ENCODE data around the gene ELF4. TPM values are rescaled to one million over a fixed set of nuclear protein-coding genes. Genes with fewer than 3 reads are reported as not detected.

ELF4 gene
- total and polyA plus RNA-seq, 10 of the 15 experiments (the other 5 are each of a cell fraction or from before 2014, with no cell fraction given) = 4.0 to 36.7 (median 22.6) TPM

DNA sequence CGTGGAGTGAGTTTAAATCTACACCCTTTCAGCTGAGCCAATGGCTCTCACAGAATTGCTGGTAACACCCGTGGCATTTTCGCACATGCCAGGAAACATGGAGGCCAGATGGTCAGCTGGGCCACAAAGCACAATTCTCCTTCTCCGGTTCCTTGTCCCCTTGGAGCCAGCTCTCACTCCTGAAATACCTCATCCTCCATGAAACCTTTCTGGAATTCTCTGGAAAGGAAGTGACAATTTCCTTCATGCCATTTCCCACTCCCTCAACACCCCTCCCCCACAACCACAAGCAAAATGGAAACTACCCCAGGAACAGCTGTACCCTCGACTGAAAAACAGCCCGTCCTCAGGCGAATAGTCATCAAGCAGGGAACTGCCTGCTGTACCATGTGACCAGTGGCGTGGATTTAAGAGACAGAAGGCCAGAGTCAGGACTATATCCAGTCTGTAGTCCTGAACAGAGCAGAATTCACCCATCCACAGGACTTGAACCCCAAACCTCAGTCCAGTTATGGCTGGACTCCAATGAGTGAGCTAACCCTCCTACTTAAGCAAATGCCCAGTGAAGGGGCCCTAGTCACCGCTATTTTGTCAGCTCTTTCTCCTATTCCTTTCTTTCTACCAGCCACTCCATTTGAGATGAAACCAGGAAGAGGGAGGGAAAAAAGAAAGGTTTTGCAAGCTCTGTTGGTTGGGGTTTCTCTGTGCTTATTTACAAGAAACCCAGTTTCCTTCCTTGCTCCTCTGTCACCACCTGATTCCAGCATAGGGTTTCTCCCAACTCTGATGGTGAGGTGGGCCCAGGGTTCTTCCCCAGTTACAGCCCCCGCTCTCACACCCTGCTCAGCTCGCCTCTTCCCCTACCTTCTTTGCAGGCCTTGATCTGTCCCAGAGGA, 24.5 kb downstream of the ELF4 start (continued):
- TF ChIP-seq ZNF687 (IDR thresholded peaks at IDR 0.05) = peak; percentile 71
- TF ChIP-seq EED (IDR thresholded peaks at IDR 0.05; ENCODE audit: low read depth) = peak; percentile 40; the same call in 1 of the 2 replicates

GRCh38 chrX:130084631-130085237, 25.6 kb downstream of the ELF4 start:
- SMC1A ChIA-PET (ENCODE audit: uncharacterized antibody, unreplicated experiment) = interaction anchor here (1.0 to 4.2 kb wide), 9 partner anchors 17 to 303 kb away, joined by 3 to 36 read pairs (median 5); partner anchors contain the start of genes ELF4 and RAB33A
- H4K20me1 ChIP-seq (ENCODE audit: control insufficient read depth, insufficient read depth) = no peaks in the 10 kb centered on the region
- peak overlapping the region; percentile 70 for H3K4me3 ChIP-seq
- in situ Hi-C loops (cut with MboI) = loop anchor here (10.0 kb wide), 1 partner anchor 90 kb away; the partner anchor contains the start of gene RAB33A
- DNase-seq (ENCODE audit: low read depth, low spot score) (peak; percentile 81), ATAC-seq (peak; percentile 61), FAIRE-seq (peak; percentile 49)
- RAD21 ChIA-PET (ENCODE audit: unreplicated experiment) = interaction anchor here (0.9 to 2.1 kb wide), 9 partner anchors 11 to 311 kb away, joined by 3 to 11 read pairs (median 5); partner anchors contain the start of gene AIFM1
- CTCF ChIA-PET = interaction anchor here (0.9 to 3.0 kb wide), 9 partner anchors 23 to 180 kb away, joined by 3 to 35 read pairs (median 4); partner anchors contain the start of gene RAB33A
- POLR2A ChIA-PET = interaction anchor here (0.6 to 4.5 kb wide), 12 partner anchors 20 to 311 kb away, joined by 3 to 28 read pairs (median 4); partner anchors contain the start of genes AIFM1, ELF4 and RAB33A
- peaks cover 0 to 7% of the 10 kb centered on the region in 2 experiments; a peak in 3 of 4 replicates for H3K36me3 ChIP-seq (ENCODE audit: control insufficient read depth in 2 of 2, insufficient read depth in 2 of 2, low read length in 1 of 2)
- peaks cover 56% of the 10 kb centered on the region for H3K79me2 ChIP-seq (ENCODE audit: control insufficient read depth, insufficient read depth, low read length)
- no peaks in the 10 kb centered on the region for H3K27me3 ChIP-seq (replicated peaks in 1 of 2; ENCODE audit: control insufficient read depth in 2 of 2, insufficient read depth in 2 of 2, low read length in 1 of 2)
- no peak overlapping the region for H2AFZ ChIP-seq (ENCODE audit: control insufficient read depth, low read depth, low read length)
- no TSS peak for BruUV-seq (replicated peaks)
- H3K9ac ChIP-seq (ENCODE audit: control insufficient read depth, insufficient read depth, low read length) = peak overlapping the region; percentile 85
- WGBS (ENCODE audit: insufficient coverage, insufficient replicate concordance, low lambda C conversion rate, missing lambda C conversion rate) = 9% methylated on average over 9 of the region's 9 CpGs
- peaks cover 43% of the 10 kb centered on the region for H3K4me1 ChIP-seq (ENCODE audit: control insufficient read depth, insufficient read depth, low read length)
- intact Hi-C loops (cut with micrococcal nuclease; ENCODE audit: unreplicated experiment) = loop anchor here (1.0 to 10.0 kb wide), 3 partner anchors 25 to 180 kb away; partner anchors contain the start of genes RAB33A and ZNF280C
- H3K9me3 ChIP-seq (replicated peaks; ENCODE audit: control insufficient read depth, insufficient read depth, low read length) = no peaks in the 10 kb centered on the region; the same call in 2 of the 3 replicates
- peak overlapping the region; percentile 93 for H3K27ac ChIP-seq (ENCODE audit: control insufficient read depth, insufficient read depth)
- H3K4me2 ChIP-seq (ENCODE audit: control insufficient read depth, insufficient read depth) = peak overlapping the region; percentile 51
- peak; percentile 31; the same call in 1 of the 2 replicates for TF ChIP-seq IRF4 (IDR thresholded peaks at IDR 0.05; ENCODE audit: low read depth, low read length)
- TF ChIP-seq TBL1XR1 (IDR thresholded peaks at IDR 0.05; ENCODE audit: low read depth, low read length) = peak; percentile 79; the same call in 1 of the 2 replicates
- TF ChIP-seq IKZF1 (conservative IDR thresholded peaks at IDR 0.05) = peak; percentile 85
- no peak for TF ChIP-seq PKNOX1 (IDR thresholded peaks at IDR 0.05)
- TF ChIP-seq YY1 (IDR thresholded peaks at IDR 0.05; ENCODE audit: low read depth, low read length) = peak; percentile 52; the same call in 1 of the 2 replicates
- no peak for TF ChIP-seq E4F1 (IDR thresholded peaks at IDR 0.05; ENCODE audit: borderline replicate concordance, partially characterized antibody)

All from GM12878 (cell line).